Vagina (tissue), 2 donors: ENCODE results near the gene AKAP8L.

Experiments
- POLR2A ChIP-seq, 2 donors: fragments of 450-650 bp; IDR thresholded peaks; one replicate each; pipeline ENCODE4 v1.6.1; 2017; ENCODE audit warnings: antibody characterized with exemption in 2 of 2, mild to moderate bottlenecking in 2 of 2, moderate library complexity in 2 of 2
- POLR2AphosphoS5 ChIP-seq, 2 donors: sonication (generic); formaldehyde crosslinking; IDR thresholded peaks; one replicate each; pipeline ENCODE4 v1.9.0; 2017; ENCODE audit warnings: antibody characterized with exemption in 2 of 2, mild to moderate bottlenecking in 2 of 2, low read depth in 1 of 2; ENCODE audit not compliant: insufficient read depth in 1 of 2
- TF ChIP-seq, protein P1 (sequence below), 3 experiments: fragments of 450-650 bp in 2 of 3; fragments of 200-600 bp in 1 of 3; sonication (generic) in 1 of 3; IDR thresholded peaks; one replicate each; pipeline ENCODE4 v1.5.1; 2017 to 2019; ENCODE audit warnings: antibody characterized with exemption in 3 of 3, mild to moderate bottlenecking in 2 of 3, moderate library complexity in 2 of 3

DNA sequence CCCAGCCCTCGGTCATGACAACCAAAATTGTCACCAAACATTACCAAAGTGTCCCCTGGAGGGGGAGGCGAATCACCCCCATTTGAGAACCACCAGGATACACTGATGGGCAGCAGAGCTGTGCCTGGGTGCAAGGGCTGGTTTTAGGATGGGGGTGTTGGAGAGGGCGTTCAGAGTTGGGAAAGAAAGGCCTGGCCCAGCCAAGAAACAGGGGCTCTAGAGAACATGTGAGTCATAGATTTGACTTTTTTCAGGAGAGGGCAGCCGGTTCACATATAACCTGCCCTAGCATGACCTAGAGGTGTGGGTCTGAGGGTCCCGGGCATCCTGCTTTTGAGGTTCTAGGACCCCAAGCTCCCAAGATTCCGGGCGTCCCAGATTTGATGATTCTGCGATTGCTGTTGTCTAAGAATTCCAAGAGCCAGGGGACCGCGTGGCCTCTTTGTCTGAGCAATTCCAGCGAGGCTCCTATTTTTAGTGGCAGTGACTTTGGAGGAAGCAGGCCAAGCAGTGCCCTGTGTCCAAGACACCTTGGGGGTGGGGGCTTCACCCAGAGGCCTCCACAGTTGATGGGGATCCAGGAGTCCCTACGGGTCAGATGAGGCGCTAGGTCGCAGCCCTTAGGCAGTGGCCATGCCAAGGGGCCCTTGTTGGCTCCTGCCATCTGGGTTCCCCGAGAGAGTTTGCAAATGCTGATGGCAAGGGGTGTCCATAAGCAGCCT, 25.9 kb upstream of the AKAP8L start:
- TF ChIP-seq, protein P1, sequence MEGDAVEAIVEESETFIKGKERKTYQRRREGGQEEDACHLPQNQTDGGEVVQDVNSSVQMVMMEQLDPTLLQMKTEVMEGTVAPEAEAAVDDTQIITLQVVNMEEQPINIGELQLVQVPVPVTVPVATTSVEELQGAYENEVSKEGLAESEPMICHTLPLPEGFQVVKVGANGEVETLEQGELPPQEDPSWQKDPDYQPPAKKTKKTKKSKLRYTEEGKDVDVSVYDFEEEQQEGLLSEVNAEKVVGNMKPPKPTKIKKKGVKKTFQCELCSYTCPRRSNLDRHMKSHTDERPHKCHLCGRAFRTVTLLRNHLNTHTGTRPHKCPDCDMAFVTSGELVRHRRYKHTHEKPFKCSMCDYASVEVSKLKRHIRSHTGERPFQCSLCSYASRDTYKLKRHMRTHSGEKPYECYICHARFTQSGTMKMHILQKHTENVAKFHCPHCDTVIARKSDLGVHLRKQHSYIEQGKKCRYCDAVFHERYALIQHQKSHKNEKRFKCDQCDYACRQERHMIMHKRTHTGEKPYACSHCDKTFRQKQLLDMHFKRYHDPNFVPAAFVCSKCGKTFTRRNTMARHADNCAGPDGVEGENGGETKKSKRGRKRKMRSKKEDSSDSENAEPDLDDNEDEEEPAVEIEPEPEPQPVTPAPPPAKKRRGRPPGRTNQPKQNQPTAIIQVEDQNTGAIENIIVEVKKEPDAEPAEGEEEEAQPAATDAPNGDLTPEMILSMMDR (IDR thresholded peaks at IDR 0.05) = no peak
- no peak for TF ChIP-seq POLR2AphosphoS5 (IDR thresholded peaks at IDR 0.05; ENCODE audit: insufficient read depth in 1 of 2, low read depth in 1 of 2)
- no peak for TF ChIP-seq POLR2A (IDR thresholded peaks at IDR 0.05)
